Measurements from ENCODE around the gene GPR153. TPM values are rescaled to one million over a fixed set of nuclear protein-coding genes. Genes with fewer than 3 reads are reported as not detected.

Gene GPR153
- total and polyA plus RNA-seq, 12 donors, result 1.8 to 8.5 (median 3.6) TPM

GRCh38 chr1:6295910-6296309, 35.0 kb upstream of the GPR153 start:
- H3K27me3 ChIP-seq, result no peaks in the 10 kb centered on the region
- intact Hi-C loops (cut with DNase I), result no loop called here
- no peak for DNase-seq
- no peak for TF ChIP-seq CTCF (IDR thresholded peaks at IDR 0.05)
- peaks cover 0 to 15% (median 4%) of the 10 kb centered on the region in 9 donors for H3K4me1 ChIP-seq
- H3K27ac ChIP-seq, result no peak overlapping the region
- H3K9me3 ChIP-seq, result no peaks in the 10 kb centered on the region
- no peak for ATAC-seq
- WGBS, 2 donors, result 93 to 95% methylated on average over 6 of the region's 6 CpGs
- H3K4me3 ChIP-seq, result no peak overlapping the region
- peaks cover 0 to 10% (median 0%) of the 10 kb centered on the region in 9 donors for H3K36me3 ChIP-seq

DNA sequence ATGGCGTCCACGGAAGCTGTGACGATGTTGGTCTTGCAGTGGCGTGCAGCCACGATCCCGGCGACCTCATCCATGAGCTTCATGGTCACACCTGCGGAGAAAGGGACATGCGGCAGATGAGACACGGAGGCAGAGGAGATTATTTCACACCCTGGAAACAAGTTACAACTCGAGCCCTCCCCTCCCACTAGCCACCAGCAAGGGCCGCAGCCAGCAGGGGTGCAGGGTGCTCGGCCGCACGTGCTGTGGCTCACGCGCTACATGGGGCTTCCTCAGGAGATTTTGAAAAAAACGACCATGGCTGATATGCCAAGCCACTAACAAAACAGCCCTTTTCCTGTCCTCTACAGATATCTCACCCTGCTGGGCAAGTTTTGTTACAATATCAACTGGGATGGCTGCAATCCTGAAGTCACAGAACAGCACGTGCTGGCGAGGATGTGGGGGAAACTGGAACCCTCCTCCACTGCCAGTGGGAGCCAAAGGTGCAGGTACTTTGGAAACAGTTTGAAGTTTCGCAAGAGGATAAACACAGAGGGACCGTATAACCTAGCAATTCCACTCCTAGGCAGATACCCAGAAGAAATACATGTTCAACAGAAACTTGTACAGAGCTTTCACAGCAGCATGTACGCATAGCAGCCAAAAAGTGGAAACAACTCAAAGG, 34.1 kb upstream of the GPR153 start:
- intact Hi-C loops (cut with DNase I), result no loop called here
- DNase-seq (no peak), ATAC-seq (no peak)
- Histone ChIP-seq H3K36me3 (peaks cover 0 to 10% (median 0%) of the 10 kb centered on the region in 9 donors), H3K27me3 (no peaks in the 10 kb centered on the region), H3K27ac (no peak overlapping the region), H3K4me3 (no peak overlapping the region), H3K9me3 (no peaks in the 10 kb centered on the region), H3K4me1 (peaks cover 0 to 22% (median 4%) of the 10 kb centered on the region in 9 donors)
- 89 to 91% methylated on average over 23 of the region's 23 CpGs for WGBS, 2 donors
- no peak for TF ChIP-seq CTCF (IDR thresholded peaks at IDR 0.05)

DNA sequence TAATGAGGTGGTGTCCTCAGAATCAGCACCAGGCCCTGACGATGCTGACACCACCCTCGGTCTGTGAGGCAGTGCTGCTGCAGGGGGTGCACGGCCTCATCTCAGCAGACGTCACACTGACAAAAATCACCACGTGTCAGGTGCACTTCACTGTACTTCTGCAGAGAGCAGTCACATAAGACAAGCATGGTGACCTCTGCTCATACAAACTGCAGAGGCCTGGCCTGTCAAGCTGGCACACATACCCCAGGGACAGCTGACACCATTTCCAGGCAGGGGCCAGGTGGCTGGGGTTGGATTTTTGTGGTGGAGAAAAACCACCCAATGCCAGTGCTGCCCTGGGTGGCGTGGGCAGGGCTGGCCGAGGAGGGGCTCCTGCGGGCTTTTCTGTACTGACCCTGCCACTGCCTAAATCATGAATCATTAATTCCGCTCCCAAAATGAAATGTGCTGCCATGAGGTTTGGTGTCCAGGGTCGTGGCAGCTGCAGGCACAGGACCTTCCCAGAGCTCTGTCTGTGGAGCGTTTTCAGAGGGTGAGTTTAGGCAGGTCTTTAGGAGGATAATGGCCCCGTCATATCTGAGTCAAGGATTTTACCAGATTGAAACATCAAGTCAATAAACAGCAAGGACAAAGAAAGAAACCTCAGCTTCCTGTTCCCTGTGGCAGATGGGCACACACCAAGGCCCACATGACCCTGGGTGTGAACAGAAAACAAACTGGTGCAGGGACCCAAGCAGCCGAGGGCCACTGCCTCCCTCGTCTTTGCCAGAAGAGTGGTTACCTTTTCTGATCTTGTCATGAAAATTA, 33.4 kb upstream of the GPR153 start:
- DNase-seq (no peak), ATAC-seq (peak in 6 of 8 donors; percentile 17 to 79 (median 62))
- TF ChIP-seq CTCF (IDR thresholded peaks at IDR 0.05), result no peak

GRCh38 chr1:6292102-6292501, 31.2 kb upstream of the GPR153 start:
- no peak overlapping the region for H3K4me3 ChIP-seq
- no peaks in the 10 kb centered on the region for H3K27me3 ChIP-seq
- no peak for TF ChIP-seq CTCF (IDR thresholded peaks at IDR 0.05)
- peaks cover 0 to 35% (median 10%) of the 10 kb centered on the region in 9 donors for H3K4me1 ChIP-seq
- H3K36me3 ChIP-seq, result peaks cover 0 to 10% (median 0%) of the 10 kb centered on the region in 9 donors
- no peak for DNase-seq
- ATAC-seq, result no peak
- intact Hi-C loops (cut with DNase I), result no loop called here
- 74 to 82% methylated on average over 10 of the region's 10 CpGs for WGBS, 2 donors
- H3K27ac ChIP-seq, result peak overlapping the region in 1 of 10 donors; percentile 44
- no peaks in the 10 kb centered on the region for H3K9me3 ChIP-seq

More for the DNA sequence above, 33.4 kb upstream of the GPR153 start:
- peaks cover 0 to 10% (median 0%) of the 10 kb centered on the region in 9 donors for H3K36me3 ChIP-seq
- no peaks in the 10 kb centered on the region for H3K27me3 ChIP-seq
- peaks cover 0 to 29% (median 4%) of the 10 kb centered on the region in 9 donors for H3K4me1 ChIP-seq
- 89 to 90% methylated on average over 14 of the region's 14 CpGs for WGBS, 2 donors
- H3K4me3 ChIP-seq, result no peak overlapping the region
- intact Hi-C loops (cut with DNase I), result no loop called here
- no peaks in the 10 kb centered on the region for H3K9me3 ChIP-seq
- H3K27ac ChIP-seq, result peak overlapping the region in 1 of 10 donors; percentile 31
